WI38 (cell line): ENCODE measurements around the gene TAF12.
"Not testable (repeated sequence)": the region's sequence is repeated elsewhere in the genome, so short reads cannot be mapped to it uniquely, and the experiment has no call there.

Source experiments
- H3K4me3 ChIP-seq: 2 replicates; pipeline ENCODE4 v1.5.1; 2011; ENCODE audit warnings: low read depth, mild to moderate bottlenecking, control low read depth, low read length
- TF ChIP-seq, protein P1 (sequence below): IDR thresholded peaks from 2 replicates; pipeline ENCODE4 v1.5.1; 2012; ENCODE audit warnings: low read depth, mild to moderate bottlenecking, control low read depth, low read length

TAF12 gene

GRCh38 chr1:28601696-28602095, 41.2 kb downstream of the TAF12 start:
- peak overlapping the region; percentile 25 for H3K4me3 ChIP-seq
- TF ChIP-seq, protein P1, sequence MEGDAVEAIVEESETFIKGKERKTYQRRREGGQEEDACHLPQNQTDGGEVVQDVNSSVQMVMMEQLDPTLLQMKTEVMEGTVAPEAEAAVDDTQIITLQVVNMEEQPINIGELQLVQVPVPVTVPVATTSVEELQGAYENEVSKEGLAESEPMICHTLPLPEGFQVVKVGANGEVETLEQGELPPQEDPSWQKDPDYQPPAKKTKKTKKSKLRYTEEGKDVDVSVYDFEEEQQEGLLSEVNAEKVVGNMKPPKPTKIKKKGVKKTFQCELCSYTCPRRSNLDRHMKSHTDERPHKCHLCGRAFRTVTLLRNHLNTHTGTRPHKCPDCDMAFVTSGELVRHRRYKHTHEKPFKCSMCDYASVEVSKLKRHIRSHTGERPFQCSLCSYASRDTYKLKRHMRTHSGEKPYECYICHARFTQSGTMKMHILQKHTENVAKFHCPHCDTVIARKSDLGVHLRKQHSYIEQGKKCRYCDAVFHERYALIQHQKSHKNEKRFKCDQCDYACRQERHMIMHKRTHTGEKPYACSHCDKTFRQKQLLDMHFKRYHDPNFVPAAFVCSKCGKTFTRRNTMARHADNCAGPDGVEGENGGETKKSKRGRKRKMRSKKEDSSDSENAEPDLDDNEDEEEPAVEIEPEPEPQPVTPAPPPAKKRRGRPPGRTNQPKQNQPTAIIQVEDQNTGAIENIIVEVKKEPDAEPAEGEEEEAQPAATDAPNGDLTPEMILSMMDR = no peak

DNA sequence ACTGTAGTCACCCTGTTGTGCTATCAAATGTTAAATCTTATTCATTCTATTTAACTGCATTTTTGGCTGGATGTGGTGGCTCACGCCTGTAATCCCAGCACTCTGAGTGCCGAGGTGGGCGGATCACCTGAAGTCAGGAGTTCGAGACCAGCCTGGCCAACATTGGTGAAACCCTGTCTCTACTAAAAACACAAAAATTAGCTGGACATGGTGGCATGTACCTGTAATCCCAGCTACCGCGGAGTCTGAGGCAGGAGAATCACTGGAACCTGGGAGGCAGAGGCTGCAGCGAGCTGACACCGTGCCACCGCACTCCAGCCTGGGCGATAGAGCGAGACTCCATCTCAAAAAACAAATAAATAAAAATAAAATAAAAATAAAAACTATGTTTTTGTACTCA, 46.6 kb downstream of the TAF12 start:
- H3K4me3 ChIP-seq = not testable (repeated sequence)

- H3K4me3 ChIP-seq = no peak overlapping the region
- TF ChIP-seq, protein P1 = no peak
Measured at GRCh38 chr1:28595412-28596191, 47.3 kb downstream of the TAF12 start.

GRCh38 chr1:28594686-28595411, 48.0 kb downstream of the TAF12 start:
- not testable (repeated sequence) for H3K4me3 ChIP-seq

DNA sequence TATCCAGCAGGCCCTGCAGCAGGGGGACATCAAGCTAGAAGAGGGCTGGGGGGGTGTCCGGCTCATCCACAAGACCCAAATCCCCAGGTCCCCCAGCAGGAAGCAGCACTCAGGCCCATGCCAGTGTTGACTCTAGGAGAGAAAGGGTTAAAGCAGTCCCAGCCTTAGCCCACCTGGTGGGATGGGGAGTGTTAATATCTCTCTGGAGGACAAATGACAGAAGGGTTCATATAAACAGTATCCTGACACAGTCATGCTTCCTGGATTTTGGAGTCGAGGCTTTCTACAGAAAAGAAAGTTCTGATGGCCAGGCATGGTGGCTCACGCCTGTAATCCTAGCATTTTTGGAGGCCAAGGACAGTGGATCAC, 48.9 kb downstream of the TAF12 start:
- not testable (repeated sequence) for H3K4me3 ChIP-seq

- TF ChIP-seq, protein P1 = no peak
- peak overlapping the region; percentile 53 for H3K4me3 ChIP-seq
Measured at GRCh38 chr1:28592321-28593071, 50.4 kb downstream of the TAF12 start.

DNA sequence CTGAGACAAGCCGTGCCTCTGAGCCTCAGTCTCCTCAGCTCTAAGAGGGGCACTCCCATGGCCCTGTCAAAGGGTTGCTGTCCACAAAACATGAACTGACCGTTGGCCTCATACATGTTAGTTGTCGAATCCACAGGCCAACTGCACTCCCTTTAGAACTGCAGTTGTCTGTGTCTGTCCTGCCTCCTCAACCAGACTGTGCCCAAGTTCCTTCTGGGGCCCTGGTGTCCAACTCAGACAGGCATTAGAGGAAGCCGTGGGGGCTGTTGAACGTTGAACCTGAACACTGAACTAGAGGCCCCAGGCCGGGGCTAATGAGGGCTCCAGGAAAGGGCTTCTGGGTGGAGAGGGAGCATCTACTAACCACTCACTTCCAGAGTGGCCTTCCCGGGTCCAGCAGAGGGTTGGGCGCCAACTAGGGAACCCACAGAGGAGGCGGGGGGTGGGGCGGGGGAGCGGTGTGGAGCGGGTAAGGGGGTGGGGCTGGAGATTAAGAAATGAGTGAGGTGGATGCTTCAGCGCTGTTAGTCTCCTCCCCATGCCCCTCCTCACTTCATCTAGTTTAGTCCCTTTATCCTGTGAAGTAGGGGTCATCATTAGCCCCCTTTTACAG, 51.1 kb downstream of the TAF12 start, which contains the start of gene RAB42:
Gene RAB42, plus strand, starts transcription at position 558 of the 613 bp plus-strand sequence. CDS start 247 bp downstream, outside the sequence.
- TF ChIP-seq, protein P1 = no peak
- peak within 1 kb of the TSS; percentile 53 for H3K4me3 ChIP-seq

- H3K4me3 ChIP-seq = not testable (repeated sequence)
Measured at GRCh38 chr1:28586585-28587391, 56.1 kb downstream of the TAF12 start.
